Measurements from ENCODE around the gene STC2.
A peak's percentile ranks its signal among the peaks of the same experiment; 100 is the strongest.
"Not testable (repeated sequence)": the region's sequence is repeated elsewhere in the genome, so short reads cannot be mapped to it uniquely, and the experiment has no call there.

The STC2 gene

GRCh38 chr5:173298213-173298926, 29.8 kb downstream of the STC2 start:
- H3K27ac ChIP-seq: no peak overlapping the region

GRCh38 chr5:173297813-173298212, 30.4 kb downstream of the STC2 start:
- DNase-seq (ENCODE audit: low read depth, low spot score): no peak
- no peak overlapping the region for H3K27ac ChIP-seq

More at GRCh38 chr5:173298213-173298926, 29.8 kb downstream of the STC2 start:
- no peak for DNase-seq (ENCODE audit: low read depth, low spot score)

GRCh38 chr5:173296737-173297676, 31.2 kb downstream of the STC2 start:
- no peak overlapping the region for H3K27ac ChIP-seq
- DNase-seq (ENCODE audit: low read depth, low spot score): no peak

DNA sequence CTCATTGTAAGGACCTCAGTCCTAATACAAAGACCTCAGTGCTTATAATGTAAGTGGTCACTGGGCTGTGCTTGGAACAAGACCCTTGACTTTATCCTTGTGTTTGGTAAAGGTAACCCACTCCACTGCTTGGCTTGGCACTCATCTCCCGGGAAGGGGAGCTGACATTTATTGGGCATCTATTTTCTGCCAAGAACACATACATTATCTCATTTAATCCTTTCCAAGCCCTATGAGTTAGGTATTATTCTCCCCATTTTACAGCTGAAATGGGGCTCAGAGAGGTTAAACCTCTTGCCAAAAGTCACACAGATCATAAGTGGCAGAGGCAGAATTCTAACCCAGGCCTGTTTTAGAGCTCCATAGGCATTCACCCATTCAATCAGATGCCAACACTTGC, 32.4 kb downstream of the STC2 start:
- H3K27ac ChIP-seq: no peak overlapping the region

DNA sequence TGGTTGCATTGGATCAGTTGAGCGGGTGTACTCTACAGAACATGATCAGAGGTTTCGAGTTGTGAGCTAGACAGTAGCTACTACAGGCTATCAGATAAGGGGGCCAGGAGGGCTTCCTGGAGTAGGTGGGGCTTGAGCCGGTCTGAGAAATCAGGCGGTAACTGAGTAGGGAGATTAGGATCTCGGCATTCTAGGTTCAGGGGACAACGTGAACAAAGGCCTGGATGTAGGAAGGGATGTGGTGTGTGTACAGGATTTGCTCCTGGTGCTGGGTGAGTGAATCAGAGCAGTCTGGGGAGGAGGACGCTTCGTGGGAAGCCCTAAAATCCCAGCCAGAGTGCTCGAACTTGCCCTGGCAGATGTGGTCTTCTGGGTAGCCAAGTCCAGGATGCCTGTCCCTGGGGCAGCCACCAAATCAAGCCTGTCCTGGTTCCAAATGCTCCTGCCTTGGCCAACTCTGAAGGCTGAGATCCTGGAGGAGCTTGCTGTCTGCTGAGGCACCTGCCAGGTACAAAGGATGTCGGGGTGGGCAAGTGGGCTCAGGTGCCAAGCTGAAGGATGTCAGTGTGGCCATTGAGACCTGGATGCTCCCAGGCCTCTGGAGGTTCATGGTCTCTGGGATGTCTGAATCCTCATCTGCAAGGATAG, 33.4 kb downstream of the STC2 start:
- H3K27ac ChIP-seq: no peak overlapping the region
- DNase-seq (ENCODE audit: low read depth, low spot score): no peak

More for the DNA sequence above, 32.4 kb downstream of the STC2 start:
- no peak for DNase-seq (ENCODE audit: low read depth, low spot score)

- H3K27ac ChIP-seq: no peak overlapping the region
- no peak for DNase-seq (ENCODE audit: low read depth, low spot score)
Measured at GRCh38 chr5:173293817-173294672, 34.2 kb downstream of the STC2 start.

GRCh38 chr5:173291722-173292658, 36.2 kb downstream of the STC2 start:
- H3K27ac ChIP-seq: peak overlapping the region; percentile 63

DNA sequence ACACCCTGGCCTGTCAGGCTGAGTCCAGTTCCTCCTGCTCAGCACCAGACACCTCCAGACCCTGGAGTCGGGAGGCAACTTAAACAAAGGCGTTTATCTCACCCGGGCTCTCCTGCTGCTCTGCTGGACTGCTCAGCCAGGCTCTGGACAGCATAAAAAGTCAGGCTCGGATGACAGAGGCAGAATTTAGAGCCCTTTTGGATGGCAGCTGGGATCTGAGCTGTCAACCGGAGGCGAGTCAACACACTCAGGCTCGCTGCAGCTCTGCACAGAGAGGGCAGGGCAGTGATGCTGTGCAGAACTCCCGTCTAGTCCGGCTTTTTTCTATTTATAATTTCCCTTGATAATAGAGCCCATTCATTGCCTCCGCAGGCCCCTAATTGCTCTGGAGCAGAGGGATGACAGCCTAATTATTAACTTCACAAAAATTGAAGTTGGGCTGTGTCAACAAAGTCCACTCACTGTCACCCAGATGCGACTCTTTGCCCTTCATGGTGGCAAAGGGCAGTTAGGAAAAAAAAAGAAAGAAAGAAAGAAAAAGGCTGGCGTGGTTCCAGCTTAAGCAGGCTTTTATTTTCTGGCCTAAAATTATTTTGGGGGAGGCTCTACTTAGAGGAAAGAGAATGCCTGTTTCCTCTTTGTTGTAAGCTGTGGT, 37.6 kb downstream of the STC2 start:
- no peak overlapping the region for H3K27ac ChIP-seq
- no peak for DNase-seq (ENCODE audit: low read depth, low spot score)

More at GRCh38 chr5:173291722-173292658, 36.2 kb downstream of the STC2 start:
- no peak for DNase-seq (ENCODE audit: low read depth, low spot score)

DNA sequence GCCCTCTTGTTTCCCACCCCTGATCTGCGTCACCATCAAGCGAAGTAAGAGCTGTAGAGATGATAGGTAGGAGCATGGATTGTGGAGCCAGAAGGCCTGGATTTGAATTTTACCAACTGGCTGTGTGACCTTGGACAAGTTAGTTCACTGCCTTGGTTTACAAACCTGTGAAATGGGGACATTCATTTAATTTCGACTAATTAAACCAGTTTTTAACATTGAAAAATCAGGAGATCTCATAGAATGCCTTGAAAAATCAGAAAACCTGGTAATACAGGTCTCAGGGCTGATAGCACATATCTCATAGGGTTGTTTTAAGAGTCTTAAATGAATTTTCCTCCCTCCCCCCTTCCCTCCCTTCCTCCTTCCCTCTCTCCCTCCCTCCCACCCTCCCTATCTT, 38.8 kb downstream of the STC2 start:
- no peak overlapping the region for H3K27ac ChIP-seq
- DNase-seq (ENCODE audit: low read depth, low spot score): no peak

DNA sequence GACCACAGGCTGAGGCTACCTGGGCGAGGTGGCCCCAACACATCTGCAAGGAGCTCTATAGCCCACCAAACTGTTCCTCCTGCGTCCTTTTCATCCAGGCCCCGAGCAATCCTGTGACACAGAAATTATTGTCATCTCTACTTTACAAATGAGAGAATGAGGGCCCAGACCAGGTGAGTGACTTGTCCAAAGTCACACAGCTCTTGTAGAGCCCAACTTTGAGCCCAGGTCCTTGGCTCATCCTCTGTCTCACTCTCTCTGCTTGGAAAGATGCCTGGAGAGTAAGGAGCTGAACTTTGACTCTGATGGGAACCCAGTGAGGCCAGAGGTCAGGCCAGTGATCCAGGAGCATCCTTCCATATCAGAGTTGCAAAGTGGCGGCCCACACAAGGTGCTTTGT, 39.6 kb downstream of the STC2 start:
- no peak overlapping the region for H3K27ac ChIP-seq
- DNase-seq (ENCODE audit: low read depth, low spot score): no peak

GRCh38 chr5:173287086-173287485, 41.1 kb downstream of the STC2 start:
- DNase-seq (ENCODE audit: low read depth, low spot score): no peak

DNA sequence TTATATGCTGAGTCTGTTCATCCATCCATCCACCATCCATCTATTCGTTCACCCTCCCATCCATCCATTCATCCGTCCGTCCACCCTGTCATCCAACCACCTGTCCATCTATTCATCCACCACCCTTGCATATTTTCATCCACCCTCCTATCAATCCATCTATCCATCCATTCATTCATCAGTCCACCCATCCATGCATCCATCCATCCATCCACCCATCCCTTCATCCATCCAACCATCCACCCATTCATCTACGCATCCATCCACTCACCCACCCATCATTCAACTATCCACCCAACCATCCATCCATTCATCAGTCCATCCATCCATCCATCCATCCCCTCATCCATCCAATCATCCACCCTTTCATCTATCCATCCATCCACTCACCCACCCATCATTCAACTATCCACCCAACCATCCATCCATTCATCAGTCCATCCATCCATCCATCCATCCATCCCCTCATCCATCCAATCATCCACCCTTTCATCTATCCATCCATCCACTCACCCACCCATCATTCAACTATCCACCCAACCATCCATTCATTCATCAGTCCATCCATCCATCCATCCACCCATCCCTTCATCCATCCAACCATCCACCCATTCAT, 43.8 kb downstream of the STC2 start:
- not testable (repeated sequence) for H3K27ac ChIP-seq; DNase-seq (ENCODE audit: low read depth, low spot score)

More at GRCh38 chr5:173287086-173287485, 41.1 kb downstream of the STC2 start:
- H3K27ac ChIP-seq: no peak overlapping the region

GRCh38 chr5:173283318-173284288, 44.6 kb downstream of the STC2 start:
- H3K27ac ChIP-seq: no peak overlapping the region
- DNase-seq (ENCODE audit: low read depth, low spot score): peak; percentile 18

GRCh38 chr5:173282916-173283315, 45.3 kb downstream of the STC2 start:
- no peak overlapping the region for H3K27ac ChIP-seq
- DNase-seq (ENCODE audit: low read depth, low spot score): no peak

GRCh38 chr5:173281910-173282309, 46.3 kb downstream of the STC2 start:
- H3K27ac ChIP-seq: no peak overlapping the region
- DNase-seq (ENCODE audit: low read depth, low spot score): no peak

DNA sequence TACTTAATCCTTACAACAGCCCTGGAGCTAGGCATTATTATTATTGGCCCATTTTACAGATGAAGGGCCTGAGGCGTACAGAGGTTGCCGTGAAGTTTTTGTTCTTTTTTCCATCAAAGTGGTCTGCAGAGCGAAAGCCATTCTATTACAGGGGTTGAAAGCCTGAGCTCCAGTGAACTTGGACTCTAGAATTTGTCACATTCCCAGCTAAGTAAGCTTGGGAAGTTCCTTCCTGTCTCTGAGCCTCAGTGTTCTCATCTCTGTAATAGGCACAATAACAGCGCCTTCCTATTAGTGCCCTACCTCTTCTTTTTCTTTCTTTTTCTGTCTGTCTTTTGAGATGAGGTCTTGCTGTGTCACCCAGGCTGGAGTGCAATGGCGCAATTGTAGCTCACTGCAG, 49.0 kb downstream of the STC2 start:
- no peak for DNase-seq (ENCODE audit: low read depth, low spot score)
- no peak overlapping the region for H3K27ac ChIP-seq

GRCh38 chr5:173278641-173279040, 49.6 kb downstream of the STC2 start:
- H3K27ac ChIP-seq: no peak overlapping the region
- no peak for DNase-seq (ENCODE audit: low read depth, low spot score)

All from epithelial cell of prostate (primary cell).